ENCODE results near the gene HAPLN1. TPM values are rescaled to one million over a fixed set of nuclear protein-coding genes. Genes with fewer than 3 reads are reported as not detected.

HAPLN1 gene
- total RNA-seq, 3 donors from 2014 or later (not counting 1 experiment from before 2014, with no cell fraction given) = not detected

GRCh38 chr5:83639911-83640310 lies 80.7 kb downstream of the HAPLN1 start:
- no peak for TF ChIP-seq CTCF (IDR thresholded peaks at IDR 0.05)
- H3K36me3 ChIP-seq (ENCODE audit: control insufficient read depth, insufficient read depth, low read length) = no peaks in the 10 kb centered on the region
- H3K4me1 ChIP-seq (ENCODE audit: control insufficient read depth, insufficient read depth, low read length) = no peaks in the 10 kb centered on the region
- Mint-ChIP-seq H3K36me3 (no peaks in the 10 kb centered on the region), H3K4me1 (no peaks in the 10 kb centered on the region), H3K27ac (no peak overlapping the region), H3K27me3 (ENCODE audit: low read depth in 2 of 2) (no peaks in the 10 kb centered on the region), H3K9me3 (peaks cover 2% of the 10 kb centered on the region in 2 donors), H3K4me3 (no peak overlapping the region)
- ATAC-seq (no peak), DNase-seq (no peak)
- H3K9me3 ChIP-seq (ENCODE audit: control insufficient read depth, insufficient read depth, low read length) = no peaks in the 10 kb centered on the region
- H3K4me3 ChIP-seq (ENCODE audit: low read length) = no peak overlapping the region
- no peaks in the 10 kb centered on the region for H3K27me3 ChIP-seq (ENCODE audit: control insufficient read depth, insufficient read depth, low read length)
- intact Hi-C loops (cut with micrococcal nuclease) = no loop called here
- H3K27ac ChIP-seq (ENCODE audit: low read length) = no peak overlapping the region
- WGBS (ENCODE audit: insufficient coverage) = no CpG with 5 or more reads among the region's 1 CpG

- no peaks in the 10 kb centered on the region for H3K4me1 Mint-ChIP-seq
- intact Hi-C loops (cut with micrococcal nuclease) = no loop called here
- DNase-seq (no peak), ATAC-seq (no peak)
- Histone ChIP-seq H3K4me1 (ENCODE audit: control insufficient read depth, insufficient read depth, low read length) (no peaks in the 10 kb centered on the region), H3K9me3 (ENCODE audit: control insufficient read depth, insufficient read depth, low read length) (no peaks in the 10 kb centered on the region), H3K27ac (ENCODE audit: low read length) (no peak overlapping the region), H3K27me3 (ENCODE audit: control insufficient read depth, insufficient read depth, low read length) (no peaks in the 10 kb centered on the region), H3K4me3 (ENCODE audit: low read length) (no peak overlapping the region), H3K36me3 (ENCODE audit: control insufficient read depth, insufficient read depth, low read length) (no peaks in the 10 kb centered on the region)
- H3K36me3 Mint-ChIP-seq = no peaks in the 10 kb centered on the region
- H3K4me3 Mint-ChIP-seq = no peak overlapping the region
- no peak overlapping the region for H3K27ac Mint-ChIP-seq
- 74% methylated on average over 5 of the region's 6 CpGs for WGBS (ENCODE audit: insufficient coverage)
- no peaks in the 10 kb centered on the region for H3K27me3 Mint-ChIP-seq (ENCODE audit: low read depth in 2 of 2)
- H3K9me3 Mint-ChIP-seq = peaks cover 0 to 4% of the 10 kb centered on the region in 2 donors
- TF ChIP-seq CTCF (IDR thresholded peaks at IDR 0.05) = no peak
Measured at GRCh38 chr5:83636156-83636555, 84.5 kb downstream of the HAPLN1 start.

- Histone ChIP-seq H3K4me1 (ENCODE audit: control insufficient read depth, insufficient read depth, low read length) (no peaks in the 10 kb centered on the region), H3K27ac (ENCODE audit: low read length) (no peak overlapping the region), H3K9me3 (ENCODE audit: control insufficient read depth, insufficient read depth, low read length) (no peaks in the 10 kb centered on the region), H3K4me3 (ENCODE audit: low read length) (no peak overlapping the region), H3K27me3 (ENCODE audit: control insufficient read depth, insufficient read depth, low read length) (no peaks in the 10 kb centered on the region), H3K36me3 (ENCODE audit: control insufficient read depth, insufficient read depth, low read length) (no peaks in the 10 kb centered on the region)
- no peak for TF ChIP-seq CTCF (IDR thresholded peaks at IDR 0.05)
- Mint-ChIP-seq H3K27me3 (ENCODE audit: low read depth in 2 of 2) (no peaks in the 10 kb centered on the region), H3K27ac (no peak overlapping the region), H3K4me1 (no peaks in the 10 kb centered on the region), H3K4me3 (no peak overlapping the region), H3K36me3 (no peaks in the 10 kb centered on the region), H3K9me3 (peaks cover 2 to 6% of the 10 kb centered on the region in 2 donors)
- intact Hi-C loops (cut with micrococcal nuclease) = no loop called here
- DNase-seq = no peak
- whole genome bisulfite sequencing (ENCODE audit: insufficient coverage) = 88% methylated on average over 2 of the region's 2 CpGs
- ATAC-seq = no peak
Measured at GRCh38 chr5:83633285-83633684, 87.4 kb downstream of the HAPLN1 start.

- H3K36me3 Mint-ChIP-seq = no peaks in the 10 kb centered on the region
- intact Hi-C loops (cut with micrococcal nuclease) = no loop called here
- Histone ChIP-seq H3K9me3 (ENCODE audit: control insufficient read depth, insufficient read depth, low read length) (no peaks in the 10 kb centered on the region), H3K27ac (ENCODE audit: low read length) (no peak overlapping the region), H3K4me1 (ENCODE audit: control insufficient read depth, insufficient read depth, low read length) (no peaks in the 10 kb centered on the region), H3K4me3 (ENCODE audit: low read length) (no peak overlapping the region), H3K36me3 (ENCODE audit: control insufficient read depth, insufficient read depth, low read length) (no peaks in the 10 kb centered on the region), H3K27me3 (ENCODE audit: control insufficient read depth, insufficient read depth, low read length) (no peaks in the 10 kb centered on the region)
- WGBS (ENCODE audit: insufficient coverage) = 74% methylated on average over 4 of the region's 4 CpGs
- no peak overlapping the region for H3K27ac Mint-ChIP-seq
- no peak for TF ChIP-seq CTCF (IDR thresholded peaks at IDR 0.05)
- no peaks in the 10 kb centered on the region for H3K4me1 Mint-ChIP-seq
- ATAC-seq (no peak), DNase-seq (no peak)
- H3K4me3 Mint-ChIP-seq = no peak overlapping the region
- peaks cover 2 to 6% of the 10 kb centered on the region in 2 donors for H3K9me3 Mint-ChIP-seq
- no peaks in the 10 kb centered on the region for H3K27me3 Mint-ChIP-seq (ENCODE audit: low read depth in 2 of 2)
Measured at GRCh38 chr5:83632874-83633273, 87.8 kb downstream of the HAPLN1 start.
